ENCODE measurements around the gene NMRK2. TPM values are rescaled to one million over a fixed set of nuclear protein-coding genes. Genes with fewer than 3 reads are reported as not detected.

The NMRK2 gene
- total RNA-seq, 1 experiment from 2014 or later = 60.0 TPM

DNA sequence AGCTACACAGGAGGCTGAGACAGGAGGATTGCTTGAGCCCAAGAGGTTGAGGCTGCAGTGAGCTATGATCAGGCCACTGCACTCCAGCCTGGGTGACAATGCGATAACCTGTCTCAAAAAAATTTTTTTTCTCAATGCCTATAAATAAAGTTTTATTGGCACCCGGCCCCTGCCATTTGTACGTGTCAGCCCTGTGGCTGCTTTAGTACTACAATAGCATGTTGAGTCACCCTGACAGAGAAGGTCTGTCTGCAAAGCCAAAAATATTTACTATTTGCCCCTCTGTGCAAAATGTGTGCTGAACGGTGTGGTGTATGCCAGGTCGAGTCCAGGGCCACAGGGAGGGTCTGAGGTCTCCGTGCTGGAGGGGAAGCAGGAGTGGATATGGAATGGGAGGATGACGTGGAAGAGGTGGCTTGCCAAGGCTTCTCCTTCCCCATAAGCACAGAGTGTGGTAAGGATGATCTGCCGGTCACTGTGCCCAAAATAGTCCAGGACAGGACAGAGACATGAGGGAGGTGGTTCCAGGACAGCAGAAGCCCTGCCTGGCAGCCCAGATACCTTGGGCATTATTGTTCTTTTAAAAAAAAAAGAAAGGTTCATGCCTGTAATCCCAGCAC is 10.0 kb downstream of the NMRK2 start:
- Histone ChIP-seq H3K79me1 (ENCODE audit: insufficient read depth, low read depth, low read length, poor library complexity, severe bottlenecking) (no peaks in the 10 kb centered on the region), H4K8ac (replicated peaks; ENCODE audit: insufficient read length, low read depth, low read length) (no peak overlapping the region), H4K5ac (ENCODE audit: insufficient read length, low read depth, low read length) (no peak overlapping the region), H3K27ac (ENCODE audit: insufficient read length, low read depth, low read length) (no peak overlapping the region), H3K9ac (ENCODE audit: extremely low read depth, insufficient read length, low read length) (no peak overlapping the region), H4K20me1 (ENCODE audit: control insufficient read depth, insufficient read depth, insufficient read length) (no peaks in the 10 kb centered on the region), H2AFZ (ENCODE audit: low read length) (no peak overlapping the region), H2BK15ac (ENCODE audit: low read depth, low read length) (no peak overlapping the region), H2BK120ac (ENCODE audit: low read depth, low read length, poor library complexity, severe bottlenecking) (no peak overlapping the region), H3K4ac (ENCODE audit: low read depth, low read length) (no peak overlapping the region), H3K14ac (ENCODE audit: insufficient read depth, low read length) (no peak overlapping the region), H2BK20ac (ENCODE audit: low read depth, low read length, poor library complexity, severe bottlenecking) (no peak overlapping the region), H2BK12ac (ENCODE audit: insufficient read length, low read depth, low read length) (no peak overlapping the region), H3K18ac (ENCODE audit: insufficient read length, low read depth, low read length) (no peak overlapping the region), H3T11ph (ENCODE audit: low read length) (no peak overlapping the region), H3K79me2 (ENCODE audit: insufficient read depth, low read length) (no peaks in the 10 kb centered on the region), H2AK5ac (ENCODE audit: insufficient read length, low read length) (no peak overlapping the region), H3K9me3 (ENCODE audit: control insufficient read depth, low read depth, low read length) (no peaks in the 10 kb centered on the region), H3K4me1 (ENCODE audit: insufficient read depth, low read length) (no peaks in the 10 kb centered on the region), H4K91ac (ENCODE audit: insufficient read length, low read depth, low read length) (no peak overlapping the region), H2BK5ac (ENCODE audit: insufficient read length, low read length) (no peak overlapping the region), H3K27me3 (ENCODE audit: insufficient read depth, low read length) (no peaks in the 10 kb centered on the region), H3K23ac (ENCODE audit: insufficient read length, low read depth, low read length) (no peak overlapping the region), H3K4me2 (ENCODE audit: insufficient read depth, insufficient read length, low read length) (no peak overlapping the region), H3K23me2 (ENCODE audit: insufficient read length, low read depth, low read length, poor library complexity, severe bottlenecking) (no peaks in the 10 kb centered on the region), H3K56ac (ENCODE audit: insufficient read length, low read depth, low read length) (no peak overlapping the region)
- no CpG with 5 or more reads among the region's 8 CpGs for WGBS (ENCODE audit: extremely low coverage, insufficient read length, low lambda C conversion rate)
- TF ChIP-seq, protein P1, sequence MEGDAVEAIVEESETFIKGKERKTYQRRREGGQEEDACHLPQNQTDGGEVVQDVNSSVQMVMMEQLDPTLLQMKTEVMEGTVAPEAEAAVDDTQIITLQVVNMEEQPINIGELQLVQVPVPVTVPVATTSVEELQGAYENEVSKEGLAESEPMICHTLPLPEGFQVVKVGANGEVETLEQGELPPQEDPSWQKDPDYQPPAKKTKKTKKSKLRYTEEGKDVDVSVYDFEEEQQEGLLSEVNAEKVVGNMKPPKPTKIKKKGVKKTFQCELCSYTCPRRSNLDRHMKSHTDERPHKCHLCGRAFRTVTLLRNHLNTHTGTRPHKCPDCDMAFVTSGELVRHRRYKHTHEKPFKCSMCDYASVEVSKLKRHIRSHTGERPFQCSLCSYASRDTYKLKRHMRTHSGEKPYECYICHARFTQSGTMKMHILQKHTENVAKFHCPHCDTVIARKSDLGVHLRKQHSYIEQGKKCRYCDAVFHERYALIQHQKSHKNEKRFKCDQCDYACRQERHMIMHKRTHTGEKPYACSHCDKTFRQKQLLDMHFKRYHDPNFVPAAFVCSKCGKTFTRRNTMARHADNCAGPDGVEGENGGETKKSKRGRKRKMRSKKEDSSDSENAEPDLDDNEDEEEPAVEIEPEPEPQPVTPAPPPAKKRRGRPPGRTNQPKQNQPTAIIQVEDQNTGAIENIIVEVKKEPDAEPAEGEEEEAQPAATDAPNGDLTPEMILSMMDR (conservative IDR thresholded peaks at IDR 0.05) = no peak
- Mint-ChIP-seq H3K9me3 (no peaks in the 10 kb centered on the region; a peak in 1 of 5 replicates), H3K27ac (0 out of 7 replicates have a peak overlapping the region, but pooled peaks of 1 of the 3 experiments have one; percentile 22), H3K4me3 (peak overlapping the region in 1 of 2 experiments; percentile 64; a peak in 1 of 5 replicates), H3K36me3 (ENCODE audit: insufficient read depth in 1 of 3, low read depth in 3 of 3) (peaks cover 6 to 37% (median 24%) of the 10 kb centered on the region in 3 experiments; a peak in 6 of 7 replicates), H3K4me1 (no peaks in the 10 kb centered on the region), H3K27me3 (ENCODE audit: low read depth) (no peaks in the 10 kb centered on the region)
- DNase-seq = no peak
